MM.1S (cell line): ENCODE data around the gene SYCN.

Experiments
- EZH2 ChIP-seq: fragments of 300-600 bp; sonication (generic); optimal IDR thresholded peaks from 2 replicates; pipeline ENCODE3; 2017; ENCODE audit warnings: low read depth, mild to moderate bottlenecking, antibody characterized with exemption, low read length, mixed read lengths
- TF ChIP-seq, protein P1 (sequence below): fragments of 300-600 bp; sonication (generic); IDR thresholded peaks from 2 replicates; pipeline ENCODE4 v1.5.1; 2016; ENCODE audit warnings: antibody characterized with exemption, low read length, mixed read lengths

DNA sequence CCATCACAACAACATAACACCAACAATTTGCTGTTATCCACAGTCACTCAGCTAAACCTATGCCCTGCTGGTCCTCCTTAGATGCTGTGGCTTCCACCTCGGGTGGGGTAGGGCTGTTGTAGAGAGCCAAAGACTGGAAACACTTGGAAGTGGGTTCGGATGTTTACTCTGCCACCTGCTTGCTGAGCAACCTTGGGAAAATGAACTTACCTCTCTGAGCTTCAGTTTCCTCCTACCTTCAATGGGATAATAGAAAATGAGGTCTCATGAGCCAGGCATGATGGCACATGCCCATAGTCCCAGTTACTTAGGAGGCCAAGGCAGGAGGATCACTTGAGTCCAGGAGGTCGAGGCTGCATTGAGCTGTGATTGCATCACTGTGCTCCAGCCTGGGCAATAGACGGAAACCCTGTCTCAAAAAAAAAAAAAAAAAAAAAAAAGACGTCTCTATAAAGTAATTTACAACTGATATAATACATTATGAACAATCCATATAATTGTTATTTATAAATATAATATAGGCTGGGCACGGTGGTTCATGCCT lies 3.3 kb upstream of the SYCN start:
- TF ChIP-seq EZH2, result no peak
- TF ChIP-seq, protein P1, sequence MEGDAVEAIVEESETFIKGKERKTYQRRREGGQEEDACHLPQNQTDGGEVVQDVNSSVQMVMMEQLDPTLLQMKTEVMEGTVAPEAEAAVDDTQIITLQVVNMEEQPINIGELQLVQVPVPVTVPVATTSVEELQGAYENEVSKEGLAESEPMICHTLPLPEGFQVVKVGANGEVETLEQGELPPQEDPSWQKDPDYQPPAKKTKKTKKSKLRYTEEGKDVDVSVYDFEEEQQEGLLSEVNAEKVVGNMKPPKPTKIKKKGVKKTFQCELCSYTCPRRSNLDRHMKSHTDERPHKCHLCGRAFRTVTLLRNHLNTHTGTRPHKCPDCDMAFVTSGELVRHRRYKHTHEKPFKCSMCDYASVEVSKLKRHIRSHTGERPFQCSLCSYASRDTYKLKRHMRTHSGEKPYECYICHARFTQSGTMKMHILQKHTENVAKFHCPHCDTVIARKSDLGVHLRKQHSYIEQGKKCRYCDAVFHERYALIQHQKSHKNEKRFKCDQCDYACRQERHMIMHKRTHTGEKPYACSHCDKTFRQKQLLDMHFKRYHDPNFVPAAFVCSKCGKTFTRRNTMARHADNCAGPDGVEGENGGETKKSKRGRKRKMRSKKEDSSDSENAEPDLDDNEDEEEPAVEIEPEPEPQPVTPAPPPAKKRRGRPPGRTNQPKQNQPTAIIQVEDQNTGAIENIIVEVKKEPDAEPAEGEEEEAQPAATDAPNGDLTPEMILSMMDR, result no peak
